Brain microvascular endothelial cell (primary cell): ENCODE measurements around the gene CEP85L.
A peak's percentile ranks its signal among the peaks of the same experiment; 100 is the strongest.

ENCODE experiments used
- DNase-seq: peaks from one replicate; pipeline ENCODE4 v3.0.0-alpha.2; 2020
- H3K27ac ChIP-seq: fragments of 250-450 bp; sonication (Bioruptor Pico); 2 replicates; pipeline ENCODE4 v1.5.1; 2020; ENCODE audit warnings: mild to moderate bottlenecking, moderate library complexity
- H3K27me3 ChIP-seq: fragments of 250-450 bp; sonication (Bioruptor Pico); replicated peaks from 2 replicates; pipeline ENCODE4 v1.5.1; 2020; ENCODE audit warnings: mild to moderate bottlenecking
- H3K36me3 ChIP-seq: fragments of 250-450 bp; sonication (Bioruptor Pico); replicated peaks from 2 replicates; pipeline ENCODE4 v1.5.1; 2020; ENCODE audit warnings: mild to moderate bottlenecking
- H3K4me3 ChIP-seq: 2 replicates; pipeline ENCODE4 v1.5.1; 2011; ENCODE audit warnings: low read depth, mild to moderate bottlenecking, control low read depth, low read length, moderate library complexity
- in situ Hi-C: cut with HindIII; loops from 2 replicates; pipeline ENCODE4 v1.10.0; 2017; ENCODE audit warnings: low sequenced_read_pairs, low pct_ligation_motif_present
- TF ChIP-seq, protein P1 (sequence below): IDR thresholded peaks from 2 replicates; pipeline ENCODE4 v1.5.1; 2011; ENCODE audit warnings: low read depth, mild to moderate bottlenecking, moderate library complexity, low read length, control low read depth, inconsistent platforms; ENCODE audit errors: missing control alignments

Gene CEP85L

GRCh38 chr6:118522422-118522821 lies 129.0 kb downstream of the CEP85L start:
- peaks cover 2% of the 10 kb centered on the region for H3K36me3 ChIP-seq
- no peak overlapping the region for H3K4me3 ChIP-seq
- no peaks in the 10 kb centered on the region for H3K27me3 ChIP-seq
- no peak overlapping the region for H3K27ac ChIP-seq
- in situ Hi-C loops: no loop called here
- TF ChIP-seq, protein P1, sequence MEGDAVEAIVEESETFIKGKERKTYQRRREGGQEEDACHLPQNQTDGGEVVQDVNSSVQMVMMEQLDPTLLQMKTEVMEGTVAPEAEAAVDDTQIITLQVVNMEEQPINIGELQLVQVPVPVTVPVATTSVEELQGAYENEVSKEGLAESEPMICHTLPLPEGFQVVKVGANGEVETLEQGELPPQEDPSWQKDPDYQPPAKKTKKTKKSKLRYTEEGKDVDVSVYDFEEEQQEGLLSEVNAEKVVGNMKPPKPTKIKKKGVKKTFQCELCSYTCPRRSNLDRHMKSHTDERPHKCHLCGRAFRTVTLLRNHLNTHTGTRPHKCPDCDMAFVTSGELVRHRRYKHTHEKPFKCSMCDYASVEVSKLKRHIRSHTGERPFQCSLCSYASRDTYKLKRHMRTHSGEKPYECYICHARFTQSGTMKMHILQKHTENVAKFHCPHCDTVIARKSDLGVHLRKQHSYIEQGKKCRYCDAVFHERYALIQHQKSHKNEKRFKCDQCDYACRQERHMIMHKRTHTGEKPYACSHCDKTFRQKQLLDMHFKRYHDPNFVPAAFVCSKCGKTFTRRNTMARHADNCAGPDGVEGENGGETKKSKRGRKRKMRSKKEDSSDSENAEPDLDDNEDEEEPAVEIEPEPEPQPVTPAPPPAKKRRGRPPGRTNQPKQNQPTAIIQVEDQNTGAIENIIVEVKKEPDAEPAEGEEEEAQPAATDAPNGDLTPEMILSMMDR: no peak
- DNase-seq: no peak

GRCh38 chr6:118514689-118515088 lies 136.7 kb downstream of the CEP85L start:
- no peak overlapping the region for H3K4me3 ChIP-seq
- H3K36me3 ChIP-seq: no peaks in the 10 kb centered on the region
- no peak overlapping the region for H3K27ac ChIP-seq
- no peak for DNase-seq
- no peaks in the 10 kb centered on the region for H3K27me3 ChIP-seq
- TF ChIP-seq, protein P1: no peak
- in situ Hi-C loops: no loop called here

DNA sequence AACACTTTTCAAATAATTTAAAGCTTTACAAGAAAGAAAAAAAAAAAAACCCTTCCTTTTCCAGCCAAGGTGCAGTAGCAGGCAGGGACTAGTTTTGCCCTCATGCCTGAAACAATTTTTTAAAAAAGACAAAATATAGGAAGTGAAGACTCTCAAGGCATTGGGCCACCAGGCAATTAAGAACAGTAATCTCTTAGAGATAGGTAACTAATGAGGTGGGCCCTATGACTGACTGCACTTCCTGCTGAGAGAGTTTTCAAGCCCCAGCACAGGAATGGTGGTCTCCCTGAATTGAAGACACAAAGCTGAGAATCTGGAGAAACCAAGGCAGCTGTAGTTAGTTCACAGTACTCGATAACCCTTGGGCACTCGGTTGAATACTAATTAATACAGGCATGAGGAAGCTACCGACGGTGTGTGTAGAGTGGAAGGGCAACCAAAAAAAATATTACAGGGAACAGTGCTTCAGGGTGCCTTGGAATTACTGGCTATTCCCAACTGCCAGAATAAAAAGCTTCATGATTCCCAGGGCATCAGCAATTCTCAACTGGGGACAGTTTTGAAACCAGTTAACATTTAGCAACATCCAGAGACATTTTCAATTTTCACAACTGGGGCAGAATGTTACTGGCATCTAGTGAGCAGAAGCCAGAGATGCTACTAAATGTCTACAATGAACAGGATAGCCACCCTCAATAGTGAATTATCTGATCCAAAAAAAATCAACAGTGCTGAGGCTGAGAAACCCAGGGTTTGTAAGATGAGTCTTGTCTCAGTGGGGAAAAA lies 139.3 kb downstream of the CEP85L start:
- Histone ChIP-seq H3K36me3 (no peaks in the 10 kb centered on the region), H3K27ac (no peak overlapping the region), H3K27me3 (no peaks in the 10 kb centered on the region), H3K4me3 (no peak overlapping the region)
- TF ChIP-seq, protein P1: no peak
- DNase-seq: no peak
- in situ Hi-C loops: no loop called here

DNA sequence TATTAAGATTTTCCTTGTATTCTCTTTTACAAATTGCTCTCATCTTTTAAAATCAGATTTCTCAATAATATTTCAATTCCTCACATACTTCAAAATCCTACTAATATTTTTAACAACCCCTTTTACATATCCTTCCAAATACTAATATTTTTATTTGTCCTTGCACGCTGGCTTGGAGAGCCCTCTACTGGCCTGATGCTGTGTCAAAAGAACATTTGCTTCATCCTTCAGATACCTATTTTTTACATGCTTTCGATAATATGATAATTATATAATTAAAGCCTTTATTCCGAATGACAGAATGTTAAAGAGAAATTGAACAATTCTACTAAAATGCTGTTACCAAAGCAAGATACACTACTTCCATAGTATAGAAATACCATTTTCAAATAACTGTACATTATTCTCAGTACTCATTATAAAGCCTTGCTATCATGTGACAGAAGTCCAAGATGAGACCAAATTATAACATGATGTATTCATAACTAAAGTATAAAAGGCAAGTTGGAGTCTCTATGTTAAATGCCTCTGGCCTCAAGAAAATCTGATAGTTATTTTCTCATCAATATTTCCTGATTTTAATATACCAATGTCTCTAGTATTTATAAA lies 142.3 kb downstream of the CEP85L start:
- in situ Hi-C loops: no loop called here
- H3K4me3 ChIP-seq: no peak overlapping the region
- peak; percentile 40 for DNase-seq
- no peak overlapping the region for H3K27ac ChIP-seq
- H3K36me3 ChIP-seq: no peaks in the 10 kb centered on the region
- TF ChIP-seq, protein P1: peak; percentile 86
- H3K27me3 ChIP-seq: no peaks in the 10 kb centered on the region

DNA sequence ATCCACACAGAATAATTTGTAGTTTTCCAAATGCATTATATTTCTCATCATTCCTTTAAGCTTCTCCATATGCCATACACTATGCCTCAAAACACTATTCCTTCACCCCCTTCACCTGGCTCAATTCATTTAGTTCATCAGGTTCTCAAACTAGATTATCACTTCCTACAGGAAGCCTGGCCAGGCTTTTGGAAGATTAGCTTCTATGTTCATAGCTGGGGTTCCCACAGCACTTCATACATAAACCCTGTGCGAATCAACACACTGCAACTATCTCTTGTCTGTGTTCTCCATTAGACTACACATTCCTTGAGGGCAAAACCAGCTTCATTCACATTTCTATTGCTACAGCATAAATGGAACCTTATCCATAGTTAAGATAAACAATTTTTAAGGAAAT lies 143.8 kb downstream of the CEP85L start:
- no peaks in the 10 kb centered on the region for H3K36me3 ChIP-seq
- H3K27me3 ChIP-seq: no peaks in the 10 kb centered on the region
- TF ChIP-seq, protein P1: no peak
- no peak overlapping the region for H3K4me3 ChIP-seq
- H3K27ac ChIP-seq: no peak overlapping the region
- in situ Hi-C loops: no loop called here
- no peak for DNase-seq
